Upper lobe of left lung (tissue), 4 donors: ENCODE data around the gene ZNF563.

Experiments used
- CTCF ChIP-seq, 6 experiments: fragments of 450-650 bp in 4 of 6; fragments of 200-600 bp in 2 of 6; sonication (generic) in 2 of 6; IDR thresholded peaks; one replicate each; pipeline ENCODE4 v1.5.1; 2016 to 2019; ENCODE audit warnings: antibody characterized with exemption in 6 of 6
- POLR2A ChIP-seq, 4 donors: fragments of 450-650 bp; IDR thresholded peaks; one replicate each; pipeline ENCODE4 v1.5.1; 2016 to 2017; ENCODE audit warnings: antibody characterized with exemption in 4 of 4, mild to moderate bottlenecking in 2 of 4
- POLR2AphosphoS5 ChIP-seq, 2 donors: sonication (generic); formaldehyde crosslinking; IDR thresholded peaks; one replicate each; pipeline ENCODE4 v1.5.1; 2017; ENCODE audit warnings: antibody characterized with exemption in 2 of 2

GRCh38 chr19:12364391-12365235 is 31.2 kb upstream of the ZNF563 start:
- no peak for TF ChIP-seq CTCF (IDR thresholded peaks at IDR 0.05)
- TF ChIP-seq POLR2A (IDR thresholded peaks at IDR 0.05), result no peak
- TF ChIP-seq POLR2AphosphoS5 (IDR thresholded peaks at IDR 0.05), result no peak
